ENCODE measurements around the gene CHP1.

GRCh38 chr15:41254560-41254959 lies 23.5 kb downstream of the CHP1 start:
- no peak for TF ChIP-seq GRHL2 (CRISPR knock-in tag; IDR thresholded peaks at IDR 0.05; ENCODE audit: insufficient replicate concordance, severe bottlenecking)
- no peak for TF ChIP-seq CTCF (IDR thresholded peaks at IDR 0.05)
- no peak for TF ChIP-seq TP53 (CRISPR knock-in tag; IDR thresholded peaks at IDR 0.05)
- no peak for TF ChIP-seq MAX (CRISPR knock-in tag; IDR thresholded peaks at IDR 0.05)
- TF ChIP-seq SMAD4 (CRISPR knock-in tag; IDR thresholded peaks at IDR 0.05) = no peak
- no peak for TF ChIP-seq ETV6 (CRISPR knock-in tag; IDR thresholded peaks at IDR 0.05)
